ENCODE measurements around the gene MRPL55. TPM values are rescaled to one million over a fixed set of nuclear protein-coding genes. Genes with fewer than 3 reads are reported as not detected.

MRPL55 gene
- total RNA-seq, 6 experiments from 2014 or later = 24.2 to 75.9 (median 38.0) TPM

DNA sequence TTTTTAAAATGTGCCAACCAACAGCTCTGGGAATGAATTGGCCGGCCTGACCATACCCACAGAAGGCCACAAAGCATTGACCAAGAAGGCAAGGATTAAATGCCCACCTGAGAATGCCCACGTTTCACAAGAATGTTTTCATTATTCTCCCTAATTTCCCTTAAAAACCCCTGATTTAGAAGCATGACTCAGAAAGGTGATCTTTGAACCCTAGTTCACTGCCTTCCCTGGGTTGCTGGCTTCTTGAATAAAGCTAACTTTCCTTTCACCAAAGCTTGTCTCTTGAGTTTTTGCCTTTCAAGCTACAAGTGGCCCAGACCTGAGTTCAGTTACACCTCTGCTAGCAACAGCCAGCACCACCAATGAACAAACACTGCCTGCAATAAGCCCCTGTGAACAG is 14.4 kb upstream of the MRPL55 start:
- no peak for TF ChIP-seq CTCF (IDR thresholded peaks at IDR 0.05)
- H3K27ac ChIP-seq = no peak overlapping the region
- no peak for DNase-seq
- no peaks in the 10 kb centered on the region for H3K36me3 ChIP-seq
- H3K4me3 ChIP-seq = no peak overlapping the region
- no peaks in the 10 kb centered on the region for H3K4me1 ChIP-seq
- intact Hi-C loops (cut with DNase I) = no loop called here
- H3K9me3 ChIP-seq = no peaks in the 10 kb centered on the region
- no peaks in the 10 kb centered on the region for H3K27me3 ChIP-seq
- 71% methylated on average over 2 of the region's 2 CpGs for WGBS (ENCODE audit: insufficient coverage, low coverage, low lambda C conversion rate, missing lambda C conversion rate)
- peak in 2 of 4 donors; percentile 23 to 66 for ATAC-seq

- H3K27ac ChIP-seq = no peak overlapping the region
- no peaks in the 10 kb centered on the region for H3K36me3 ChIP-seq
- H3K27me3 ChIP-seq = no peaks in the 10 kb centered on the region
- H3K4me3 ChIP-seq = no peak overlapping the region
- intact Hi-C loops (cut with DNase I) = no loop called here
- 78% methylated on average over 1 of the region's 1 CpG for WGBS (ENCODE audit: insufficient coverage, low coverage, low lambda C conversion rate, missing lambda C conversion rate)
- DNase-seq = no peak
- no peak for ATAC-seq
- H3K4me1 ChIP-seq = no peaks in the 10 kb centered on the region
- TF ChIP-seq POLR2A (IDR thresholded peaks at IDR 0.05) = no peak
- no peak for TF ChIP-seq CTCF (IDR thresholded peaks at IDR 0.05)
- no peaks in the 10 kb centered on the region for H3K9me3 ChIP-seq
These were observed 13.9 kb upstream of the MRPL55 start for GRCh38 chr1:228122921-228123441.

- Histone ChIP-seq H3K36me3 (no peaks in the 10 kb centered on the region), H3K4me3 (no peak overlapping the region), H3K27me3 (no peaks in the 10 kb centered on the region), H3K9me3 (no peaks in the 10 kb centered on the region), H3K4me1 (no peaks in the 10 kb centered on the region), H3K27ac (no peak overlapping the region)
- no peak for DNase-seq
- 61% methylated on average over 5 of the region's 5 CpGs for WGBS (ENCODE audit: insufficient coverage, low coverage, low lambda C conversion rate, missing lambda C conversion rate)
- no peak for TF ChIP-seq CTCF (IDR thresholded peaks at IDR 0.05)
- no peak for TF ChIP-seq POLR2A (IDR thresholded peaks at IDR 0.05)
- intact Hi-C loops (cut with DNase I) = no loop called here
- ATAC-seq = no peak
These were observed 11.9 kb upstream of the MRPL55 start for GRCh38 chr1:228120857-228121489.

DNA sequence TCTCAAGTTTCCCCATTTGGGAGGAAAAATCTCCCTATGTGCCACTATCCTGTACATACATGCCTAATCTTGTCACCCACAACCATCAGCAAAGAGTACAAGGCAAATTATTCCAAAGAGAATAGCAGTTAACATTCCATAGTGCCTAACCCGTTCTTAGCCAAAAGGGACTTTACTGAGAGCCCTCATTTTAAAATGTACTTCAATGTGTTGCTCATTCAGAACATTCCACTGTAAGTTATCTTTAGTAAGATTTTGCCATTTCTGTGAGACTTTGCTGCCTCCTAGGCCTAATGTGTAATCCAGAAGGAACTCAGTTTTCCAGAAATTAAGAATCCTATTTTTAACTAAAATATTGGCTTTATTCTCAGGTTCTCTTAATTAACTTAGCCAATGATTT is 11.3 kb upstream of the MRPL55 start:
- Histone ChIP-seq H3K9me3 (no peaks in the 10 kb centered on the region), H3K27ac (no peak overlapping the region), H3K27me3 (no peaks in the 10 kb centered on the region), H3K4me3 (no peak overlapping the region), H3K4me1 (no peaks in the 10 kb centered on the region), H3K36me3 (no peaks in the 10 kb centered on the region)
- 82% methylated on average over 1 of the region's 1 CpG for WGBS (ENCODE audit: insufficient coverage, low coverage, low lambda C conversion rate, missing lambda C conversion rate)
- intact Hi-C loops (cut with DNase I) = no loop called here
- TF ChIP-seq POLR2A (IDR thresholded peaks at IDR 0.05) (no peak), CTCF (IDR thresholded peaks at IDR 0.05) (no peak)
- DNase-seq (no peak), ATAC-seq (no peak)
